SK-N-SH treated with all-trans-retinoic acid at 6 μM for 48 hours (cell line): Measurements from ENCODE around the gene GLT6D1.

Experiments used
- ATAC-seq: fragments of 200-7000 bp; cut with Tn5 transposase; 3 replicates; pipeline ENCODE4 v1.9.1; 2020; ENCODE audit warnings: mild to moderate bottlenecking, moderate library complexity
- ARNTL ChIP-seq: fragments of 450-650 bp; formaldehyde crosslinking; IDR thresholded peaks from 2 replicates; pipeline ENCODE4 v1.5.0; 2020; ENCODE audit warnings: low read depth, mild to moderate bottlenecking, moderate library complexity, borderline replicate concordance
- CREB5 ChIP-seq: fragments of 250-450 bp; sonication (Bioruptor Pico); IDR thresholded peaks from 2 replicates; pipeline ENCODE4 v1.5.1; 2020; ENCODE audit warnings: low read depth, mild to moderate bottlenecking, moderate library complexity
- CSDC2 ChIP-seq: fragments of 250-450 bp; sonication (Bioruptor Pico); IDR thresholded peaks from 2 replicates; pipeline ENCODE4 v1.5.0; 2020; ENCODE audit warnings: mild to moderate bottlenecking, moderate library complexity
- CSRNP3 ChIP-seq: fragments of 250-450 bp; sonication (Bioruptor Pico); IDR thresholded peaks from 2 replicates; pipeline ENCODE4 v1.5.1; 2021; ENCODE audit warnings: mild to moderate bottlenecking, moderate library complexity
- ESRRG ChIP-seq: fragments of 250-450 bp; sonication (Bioruptor Pico); IDR thresholded peaks from 2 replicates; pipeline ENCODE4 v1.6.1; 2021; ENCODE audit warnings: mild to moderate bottlenecking
- GLIS3 ChIP-seq: fragments of 250-450 bp; sonication (Bioruptor Pico); IDR thresholded peaks from 2 replicates; pipeline ENCODE4 v1.5.0; 2020; ENCODE audit warnings: mild to moderate bottlenecking, moderate library complexity
- ISL1 ChIP-seq: fragments of 250-450 bp; sonication (Bioruptor Pico); IDR thresholded peaks from 2 replicates; pipeline ENCODE4 v2.1.2; 2022; ENCODE audit warnings: mild to moderate bottlenecking, moderate library complexity
- OSR1 ChIP-seq: fragments of 250-450 bp; sonication (Bioruptor Pico); IDR thresholded peaks from 2 replicates; pipeline ENCODE4 v1.8.0; 2022; ENCODE audit warnings: moderate library complexity, mild to moderate bottlenecking, inconsistent platforms
- PATZ1 ChIP-seq: fragments of 250-450 bp; sonication (Bioruptor Pico); IDR thresholded peaks from 2 replicates; pipeline ENCODE4 v1.8.0; 2020; ENCODE audit warnings: mild to moderate bottlenecking, moderate library complexity, borderline replicate concordance
- POU6F1 ChIP-seq: fragments of 250-450 bp; sonication (Bioruptor Pico); IDR thresholded peaks from 2 replicates; pipeline ENCODE4 v1.8.0; 2021; ENCODE audit warnings: low read depth, mild to moderate bottlenecking, moderate library complexity, borderline replicate concordance
- PPARA ChIP-seq: fragments of 250-450 bp; sonication (Bioruptor Pico); IDR thresholded peaks from 2 replicates; pipeline ENCODE4 v1.5.0; 2020; ENCODE audit warnings: mild to moderate bottlenecking, borderline replicate concordance
- RARB ChIP-seq: fragments of 250-450 bp; sonication (Bioruptor Pico); IDR thresholded peaks from 2 replicates; pipeline ENCODE4 v1.8.0; 2021; ENCODE audit warnings: mild to moderate bottlenecking, moderate library complexity
- SNAI2 ChIP-seq: fragments of 250-450 bp; sonication (Bioruptor Pico); IDR thresholded peaks from 2 replicates; pipeline ENCODE4 v1.5.0; 2020; ENCODE audit warnings: mild to moderate bottlenecking, moderate library complexity
- TCF4 ChIP-seq: fragments of 250-450 bp; sonication (Bioruptor Pico); IDR thresholded peaks from 2 replicates; pipeline ENCODE4 v1.8.0; 2021; ENCODE audit warnings: mild to moderate bottlenecking, moderate library complexity, borderline replicate concordance
- TOX ChIP-seq: fragments of 250-450 bp; sonication (Bioruptor Pico); IDR thresholded peaks from 2 replicates; pipeline ENCODE4 v1.8.0; 2021; ENCODE audit warnings: mild to moderate bottlenecking, moderate library complexity, borderline replicate concordance
- TSHZ2 ChIP-seq: fragments of 250-450 bp; sonication (Bioruptor Pico); IDR thresholded peaks from 2 replicates; pipeline ENCODE4 v1.5.0; 2020; ENCODE audit warnings: mild to moderate bottlenecking, moderate library complexity
- ZC3H10 ChIP-seq: fragments of 250-450 bp; sonication (Bioruptor Pico); IDR thresholded peaks from 2 replicates; pipeline ENCODE4 v1.5.1; 2021; ENCODE audit warnings: mild to moderate bottlenecking, moderate library complexity
- ZFP3 ChIP-seq: fragments of 250-450 bp; sonication (Bioruptor Pico); IDR thresholded peaks from 2 replicates; pipeline ENCODE4 v1.5.0; 2020; ENCODE audit warnings: mild to moderate bottlenecking, moderate library complexity
- ZFP30 ChIP-seq: fragments of 450-650 bp; formaldehyde crosslinking; IDR thresholded peaks from 2 replicates; pipeline ENCODE4 v1.5.0; 2022; ENCODE audit warnings: mild to moderate bottlenecking, moderate library complexity
- ZNF565 ChIP-seq: fragments of 450-650 bp; formaldehyde crosslinking; conservative IDR thresholded peaks from 2 replicates; pipeline ENCODE4 v1.5.0; 2020; ENCODE audit warnings: low read depth, mild to moderate bottlenecking, moderate library complexity
- ZNF8 ChIP-seq: fragments of 450-650 bp; formaldehyde crosslinking; IDR thresholded peaks from 2 replicates; pipeline ENCODE4 v1.5.0; 2020; ENCODE audit warnings: mild to moderate bottlenecking, moderate library complexity

Gene GLT6D1

GRCh38 chr9:135666534-135667462, 27.5 kb upstream of the GLT6D1 start:
- no peak for ATAC-seq
- no peak for TF ChIP-seq ZC3H10
- no peak for TF ChIP-seq TCF4

GRCh38 chr9:135665795-135666189, 26.5 kb upstream of the GLT6D1 start:
- no peak for ATAC-seq
- TF ChIP-seq ARNTL (CRISPR knock-in tag) (no peak), ZNF8 (CRISPR knock-in tag) (no peak), OSR1 (no peak), RARB (CRISPR knock-in tag) (no peak), ESRRG (CRISPR knock-in tag) (no peak), PATZ1 (CRISPR knock-in tag) (no peak), CSDC2 (CRISPR knock-in tag) (no peak), GLIS3 (CRISPR knock-in tag) (no peak), CSRNP3 (CRISPR knock-in tag) (no peak), ISL1 (CRISPR knock-in tag) (no peak), TSHZ2 (CRISPR knock-in tag) (no peak), POU6F1 (no peak)

GRCh38 chr9:135664801-135665794, 25.8 kb upstream of the GLT6D1 start:
- no peak; the same call in 2 of the 3 replicates for ATAC-seq
- TF ChIP-seq SNAI2 (no peak), TOX (CRISPR knock-in tag) (no peak), TCF4 (no peak), PATZ1 (CRISPR knock-in tag) (no peak), ZNF565 (CRISPR knock-in tag) (no peak), ZFP30 (no peak), ARNTL (CRISPR knock-in tag) (no peak), CREB5 (no peak), ZFP3 (CRISPR knock-in tag) (no peak), RARB (CRISPR knock-in tag) (no peak), CSRNP3 (CRISPR knock-in tag) (no peak), GLIS3 (CRISPR knock-in tag) (no peak), PPARA (no peak)
